HepG2 (cell line): ENCODE results near the gene TMEM14C. TPM values are rescaled to one million over a fixed set of nuclear protein-coding genes. Genes with fewer than 3 reads are reported as not detected.
A peak's percentile ranks its signal among the peaks of the same experiment; 100 is the strongest.

Source experiments
- ADNP ChIP-seq: sonication (generic); formaldehyde crosslinking; IDR thresholded peaks from 2 replicates; pipeline ENCODE4 v1.4.0; 2020; ENCODE audit warnings: missing genetic modification reagents
- CBX5 ChIP-seq: sonication (generic); formaldehyde crosslinking; IDR thresholded peaks from 2 replicates; pipeline ENCODE4 v1.4.0; 2020; ENCODE audit warnings: missing genetic modification reagents, borderline replicate concordance
- EHMT2 ChIP-seq: fragments of 200-600 bp; sonication (generic); IDR thresholded peaks from 2 replicates; pipeline ENCODE4 v1.7.0; 2017; ENCODE audit warnings: antibody characterized with exemption, low read depth, low read length, borderline replicate concordance
- GATAD2A ChIP-seq: IDR thresholded peaks from 2 replicates; pipeline ENCODE4 v1.6.1; 2016
- JUNB ChIP-seq: sonication (generic); formaldehyde crosslinking; IDR thresholded peaks from 2 replicates; pipeline ENCODE4 v1.8.0; 2022; ENCODE audit warnings: missing genetic modification reagents, mild to moderate bottlenecking, borderline replicate concordance
- MBD4 ChIP-seq: IDR thresholded peaks from 2 replicates; pipeline ENCODE4 v1.6.1; 2012; ENCODE audit warnings: low read length, inconsistent platforms, borderline replicate concordance
- MEIS1 ChIP-seq: sonication (generic); formaldehyde crosslinking; IDR thresholded peaks from 2 replicates; pipeline ENCODE4 v1.9.0; 2021; ENCODE audit warnings: mild to moderate bottlenecking, missing genetic modification reagents, moderate library complexity, borderline replicate concordance
- NCOA5 ChIP-seq: sonication (generic); formaldehyde crosslinking; IDR thresholded peaks from 2 replicates; pipeline ENCODE4 v1.4.0; 2020; ENCODE audit warnings: missing genetic modification reagents
- SP1 ChIP-seq, 2 experiments: fragments of 450-650 bp in 1 of 2; sonication (generic) in 1 of 2; formaldehyde crosslinking in 1 of 2; IDR thresholded peaks; 2 replicates each; pipeline versions ENCODE4 v1.4.0 to v1.6.1; 2016 to 2020; ENCODE audit warnings: missing genetic modification reagents in 1 of 2
- ZC3H4 ChIP-seq: sonication (generic); formaldehyde crosslinking; IDR thresholded peaks from 2 replicates; pipeline ENCODE4 v1.4.0; 2020; ENCODE audit warnings: missing genetic modification reagents, borderline replicate concordance
- ZMYM2 ChIP-seq: sonication (generic); formaldehyde crosslinking; IDR thresholded peaks from 2 replicates; pipeline ENCODE4 v1.8.0; 2022; ENCODE audit warnings: mild to moderate bottlenecking, missing genetic modification reagents
- polyA plus RNA-seq, 8 experiments: library from polyadenylated mRNA; depleted of rRNA in 3 of 8; stranded (reverse) in 7 of 8; unstranded in 1 of 8; fragments of >200 nt; fragmentation: Illumina TruSeq in 4 of 8; extraction: Trizol in 4 of 8; gene quantifications; 2 replicates each; pipeline versions ENCODE4 v1.2.1 to v1.2.3, GENCODE V29; 2011 to 2016; ENCODE audit warnings: low read depth in 4 of 8, missing spikeins in 1 of 8, mixed read lengths in 1 of 8; ENCODE audit not compliant: insufficient read depth in 1 of 8
- total RNA-seq, 5 experiments: library from RNA; depleted of rRNA; stranded (reverse); fragments of >200 nt; fragmentation: Illumina TruSeq; extraction: Trizol; gene quantifications; 2 replicates each; pipeline ENCODE4 v1.2.3, GENCODE V29; 2016; ENCODE audit warnings: low read depth in 1 of 5
- TF ChIP-seq, protein P1 (sequence below): sonication (generic); formaldehyde crosslinking; IDR thresholded peaks from 2 replicates; pipeline ENCODE4 v1.4.0; 2020; ENCODE audit warnings: missing genetic modification reagents
- TF ChIP-seq, protein P2 (sequence below): sonication (generic); formaldehyde crosslinking; IDR thresholded peaks from 2 replicates; pipeline ENCODE4 v1.8.1; 2023; ENCODE audit warnings: mild to moderate bottlenecking, missing genetic modification reagents, borderline replicate concordance
- TF ChIP-seq, protein P3 (sequence below): fragments of 450-650 bp; IDR thresholded peaks from 2 replicates; pipeline ENCODE4 v1.6.1; 2017; ENCODE audit warnings: mild to moderate bottlenecking
- TF ChIP-seq, protein P4 (sequence below), 2 experiments: sonication (generic) in 1 of 2; formaldehyde crosslinking in 1 of 2; IDR thresholded peaks; 2 replicates each; pipeline versions ENCODE4 v1.4.0 to v1.6.1; 2018 to 2020; ENCODE audit warnings: missing genetic modification reagents in 2 of 2, borderline replicate concordance in 1 of 2, low read depth in 1 of 2, mild to moderate bottlenecking in 1 of 2, missing biosample characterization in 1 of 2
- TF ChIP-seq, protein P5 (sequence below): sonication (generic); formaldehyde crosslinking; IDR thresholded peaks from 2 replicates; pipeline ENCODE4 v1.4.0; 2020; ENCODE audit warnings: missing genetic modification reagents

TMEM14C gene
- total and polyA plus RNA-seq, 2 of the 13 experiments (the other 11 are each of a cell fraction or from before 2014, with no cell fraction given), result 184 TPM

DNA sequence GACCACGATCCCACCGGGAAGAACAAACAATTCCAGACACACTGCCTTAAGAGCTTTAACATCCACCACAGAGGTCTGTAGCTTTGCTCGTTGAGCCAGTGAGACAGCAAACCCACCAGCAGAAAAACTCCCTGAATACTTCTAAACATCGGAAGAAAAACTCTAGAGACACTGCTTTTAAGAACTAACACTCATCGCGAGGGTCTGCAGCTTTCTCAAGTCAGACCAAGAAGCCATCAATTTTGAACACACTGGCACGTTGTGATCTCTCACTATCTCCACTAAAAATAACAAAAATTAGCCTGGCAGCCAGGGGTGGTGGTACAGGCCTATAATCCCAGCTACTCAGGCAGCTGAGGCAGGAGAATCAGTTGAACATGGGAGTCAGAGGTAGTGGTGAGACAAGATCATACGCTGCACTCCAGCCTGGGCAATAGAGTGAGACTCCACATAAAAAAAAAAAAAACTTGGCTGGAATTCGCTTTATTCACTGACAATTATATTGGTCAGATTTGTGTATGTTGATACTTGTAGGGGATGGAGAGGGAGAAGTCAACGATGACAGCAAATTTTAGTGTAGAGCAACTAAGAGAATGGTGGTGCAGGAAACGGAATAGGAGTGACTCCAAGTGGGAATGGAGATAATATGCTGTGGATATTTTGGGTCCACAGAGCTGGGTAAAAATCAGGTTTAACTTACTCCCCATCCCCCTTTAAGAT is 860 bp upstream of the TMEM14C start (continued):
- TF ChIP-seq, protein P1, sequence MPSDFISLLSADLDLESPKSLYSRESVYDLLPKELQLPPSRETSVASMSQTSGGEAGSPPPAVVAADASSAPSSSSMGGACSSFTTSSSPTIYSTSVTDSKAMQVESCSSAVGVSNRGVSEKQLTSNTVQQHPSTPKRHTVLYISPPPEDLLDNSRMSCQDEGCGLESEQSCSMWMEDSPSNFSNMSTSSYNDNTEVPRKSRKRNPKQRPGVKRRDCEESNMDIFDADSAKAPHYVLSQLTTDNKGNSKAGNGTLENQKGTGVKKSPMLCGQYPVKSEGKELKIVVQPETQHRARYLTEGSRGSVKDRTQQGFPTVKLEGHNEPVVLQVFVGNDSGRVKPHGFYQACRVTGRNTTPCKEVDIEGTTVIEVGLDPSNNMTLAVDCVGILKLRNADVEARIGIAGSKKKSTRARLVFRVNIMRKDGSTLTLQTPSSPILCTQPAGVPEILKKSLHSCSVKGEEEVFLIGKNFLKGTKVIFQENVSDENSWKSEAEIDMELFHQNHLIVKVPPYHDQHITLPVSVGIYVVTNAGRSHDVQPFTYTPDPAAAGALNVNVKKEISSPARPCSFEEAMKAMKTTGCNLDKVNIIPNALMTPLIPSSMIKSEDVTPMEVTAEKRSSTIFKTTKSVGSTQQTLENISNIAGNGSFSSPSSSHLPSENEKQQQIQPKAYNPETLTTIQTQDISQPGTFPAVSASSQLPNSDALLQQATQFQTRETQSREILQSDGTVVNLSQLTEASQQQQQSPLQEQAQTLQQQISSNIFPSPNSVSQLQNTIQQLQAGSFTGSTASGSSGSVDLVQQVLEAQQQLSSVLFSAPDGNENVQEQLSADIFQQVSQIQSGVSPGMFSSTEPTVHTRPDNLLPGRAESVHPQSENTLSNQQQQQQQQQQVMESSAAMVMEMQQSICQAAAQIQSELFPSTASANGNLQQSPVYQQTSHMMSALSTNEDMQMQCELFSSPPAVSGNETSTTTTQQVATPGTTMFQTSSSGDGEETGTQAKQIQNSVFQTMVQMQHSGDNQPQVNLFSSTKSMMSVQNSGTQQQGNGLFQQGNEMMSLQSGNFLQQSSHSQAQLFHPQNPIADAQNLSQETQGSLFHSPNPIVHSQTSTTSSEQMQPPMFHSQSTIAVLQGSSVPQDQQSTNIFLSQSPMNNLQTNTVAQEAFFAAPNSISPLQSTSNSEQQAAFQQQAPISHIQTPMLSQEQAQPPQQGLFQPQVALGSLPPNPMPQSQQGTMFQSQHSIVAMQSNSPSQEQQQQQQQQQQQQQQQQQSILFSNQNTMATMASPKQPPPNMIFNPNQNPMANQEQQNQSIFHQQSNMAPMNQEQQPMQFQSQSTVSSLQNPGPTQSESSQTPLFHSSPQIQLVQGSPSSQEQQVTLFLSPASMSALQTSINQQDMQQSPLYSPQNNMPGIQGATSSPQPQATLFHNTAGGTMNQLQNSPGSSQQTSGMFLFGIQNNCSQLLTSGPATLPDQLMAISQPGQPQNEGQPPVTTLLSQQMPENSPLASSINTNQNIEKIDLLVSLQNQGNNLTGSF, result 0 out of 2 replicates have a peak, but pooled peaks have one; percentile 14
- TF ChIP-seq, protein P2, sequence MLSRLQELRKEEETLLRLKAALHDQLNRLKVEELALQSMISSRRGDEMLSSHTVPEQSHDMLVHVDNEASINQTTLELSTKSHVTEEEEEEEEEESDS (CRISPR knock-in tag), result peak; percentile 5; the same call in 1 of the 2 replicates
- TF ChIP-seq, protein P3, sequence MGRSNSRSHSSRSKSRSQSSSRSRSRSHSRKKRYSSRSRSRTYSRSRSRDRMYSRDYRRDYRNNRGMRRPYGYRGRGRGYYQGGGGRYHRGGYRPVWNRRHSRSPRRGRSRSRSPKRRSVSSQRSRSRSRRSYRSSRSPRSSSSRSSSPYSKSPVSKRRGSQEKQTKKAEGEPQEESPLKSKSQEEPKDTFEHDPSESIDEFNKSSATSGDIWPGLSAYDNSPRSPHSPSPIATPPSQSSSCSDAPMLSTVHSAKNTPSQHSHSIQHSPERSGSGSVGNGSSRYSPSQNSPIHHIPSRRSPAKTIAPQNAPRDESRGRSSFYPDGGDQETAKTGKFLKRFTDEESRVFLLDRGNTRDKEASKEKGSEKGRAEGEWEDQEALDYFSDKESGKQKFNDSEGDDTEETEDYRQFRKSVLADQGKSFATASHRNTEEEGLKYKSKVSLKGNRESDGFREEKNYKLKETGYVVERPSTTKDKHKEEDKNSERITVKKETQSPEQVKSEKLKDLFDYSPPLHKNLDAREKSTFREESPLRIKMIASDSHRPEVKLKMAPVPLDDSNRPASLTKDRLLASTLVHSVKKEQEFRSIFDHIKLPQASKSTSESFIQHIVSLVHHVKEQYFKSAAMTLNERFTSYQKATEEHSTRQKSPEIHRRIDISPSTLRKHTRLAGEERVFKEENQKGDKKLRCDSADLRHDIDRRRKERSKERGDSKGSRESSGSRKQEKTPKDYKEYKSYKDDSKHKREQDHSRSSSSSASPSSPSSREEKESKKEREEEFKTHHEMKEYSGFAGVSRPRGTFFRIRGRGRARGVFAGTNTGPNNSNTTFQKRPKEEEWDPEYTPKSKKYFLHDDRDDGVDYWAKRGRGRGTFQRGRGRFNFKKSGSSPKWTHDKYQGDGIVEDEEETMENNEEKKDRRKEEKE, result no peak
- no peak for TF ChIP-seq MEIS1 (CRISPR knock-in tag)
- no peak for TF ChIP-seq EHMT2
- TF ChIP-seq ADNP (CRISPR knock-in tag), result no peak
- TF ChIP-seq ZMYM2, result no peak
- TF ChIP-seq, protein P4, sequence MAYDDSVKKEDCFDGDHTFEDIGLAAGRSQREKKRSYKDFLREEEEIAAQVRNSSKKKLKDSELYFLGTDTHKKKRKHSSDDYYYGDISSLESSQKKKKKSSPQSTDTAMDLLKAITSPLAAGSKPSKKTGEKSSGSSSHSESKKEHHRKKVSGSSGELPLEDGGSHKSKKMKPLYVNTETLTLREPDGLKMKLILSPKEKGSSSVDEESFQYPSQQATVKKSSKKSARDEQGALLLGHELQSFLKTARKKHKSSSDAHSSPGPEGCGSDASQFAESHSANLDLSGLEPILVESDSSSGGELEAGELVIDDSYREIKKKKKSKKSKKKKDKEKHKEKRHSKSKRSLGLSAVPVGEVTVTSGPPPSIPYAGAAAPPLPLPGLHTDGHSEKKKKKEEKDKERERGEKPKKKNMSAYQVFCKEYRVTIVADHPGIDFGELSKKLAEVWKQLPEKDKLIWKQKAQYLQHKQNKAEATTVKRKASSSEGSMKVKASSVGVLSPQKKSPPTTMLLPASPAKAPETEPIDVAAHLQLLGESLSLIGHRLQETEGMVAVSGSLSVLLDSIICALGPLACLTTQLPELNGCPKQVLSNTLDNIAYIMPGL (CRISPR knock-in tag; IDR thresholded peaks at IDR 0.05; ENCODE audit: borderline replicate concordance in 1 of 2, low read depth in 1 of 2), result peak in 1 of 2 experiments; percentile 4; a peak in 1 of 4 replicates
- no peak for TF ChIP-seq GATAD2A
- 0 out of 2 replicates have a peak, but pooled peaks have one; percentile 10 for TF ChIP-seq CBX5 (CRISPR knock-in tag)
- peak; percentile 100 for TF ChIP-seq ZC3H4 (CRISPR knock-in tag)
- TF ChIP-seq, protein P5, sequence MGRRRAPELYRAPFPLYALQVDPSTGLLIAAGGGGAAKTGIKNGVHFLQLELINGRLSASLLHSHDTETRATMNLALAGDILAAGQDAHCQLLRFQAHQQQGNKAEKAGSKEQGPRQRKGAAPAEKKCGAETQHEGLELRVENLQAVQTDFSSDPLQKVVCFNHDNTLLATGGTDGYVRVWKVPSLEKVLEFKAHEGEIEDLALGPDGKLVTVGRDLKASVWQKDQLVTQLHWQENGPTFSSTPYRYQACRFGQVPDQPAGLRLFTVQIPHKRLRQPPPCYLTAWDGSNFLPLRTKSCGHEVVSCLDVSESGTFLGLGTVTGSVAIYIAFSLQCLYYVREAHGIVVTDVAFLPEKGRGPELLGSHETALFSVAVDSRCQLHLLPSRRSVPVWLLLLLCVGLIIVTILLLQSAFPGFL (CRISPR knock-in tag), result no peak
- no peak for TF ChIP-seq SP1 (IDR thresholded peaks at IDR 0.05)
- TF ChIP-seq SP1 (CRISPR knock-in tag; IDR thresholded peaks at IDR 0.05), result no peak
- no peak for TF ChIP-seq JUNB (CRISPR knock-in tag)
- 0 out of 2 replicates have a peak, but pooled peaks have one; percentile 62 for TF ChIP-seq MBD4
- peak; percentile 75 for TF ChIP-seq NCOA5
